Measurements from ENCODE around the gene CDH10. TPM values are rescaled to one million over a fixed set of nuclear protein-coding genes. Genes with fewer than 3 reads are reported as not detected.

The CDH10 gene
- total RNA-seq, 4 donors from 2014 or later: 1.2 TPM; not detected in 3

- peaks cover 0 to 5% (median 0%) of the 10 kb centered on the region in 4 donors for H3K4me1 ChIP-seq
- no peak overlapping the region for H3K4me3 ChIP-seq
- no peaks in the 10 kb centered on the region for H3K36me3 ChIP-seq
- TF ChIP-seq EP300 (IDR thresholded peaks at IDR 0.05) (no peak), POLR2A (IDR thresholded peaks at IDR 0.05) (no peak)
- TF ChIP-seq, protein P1, sequence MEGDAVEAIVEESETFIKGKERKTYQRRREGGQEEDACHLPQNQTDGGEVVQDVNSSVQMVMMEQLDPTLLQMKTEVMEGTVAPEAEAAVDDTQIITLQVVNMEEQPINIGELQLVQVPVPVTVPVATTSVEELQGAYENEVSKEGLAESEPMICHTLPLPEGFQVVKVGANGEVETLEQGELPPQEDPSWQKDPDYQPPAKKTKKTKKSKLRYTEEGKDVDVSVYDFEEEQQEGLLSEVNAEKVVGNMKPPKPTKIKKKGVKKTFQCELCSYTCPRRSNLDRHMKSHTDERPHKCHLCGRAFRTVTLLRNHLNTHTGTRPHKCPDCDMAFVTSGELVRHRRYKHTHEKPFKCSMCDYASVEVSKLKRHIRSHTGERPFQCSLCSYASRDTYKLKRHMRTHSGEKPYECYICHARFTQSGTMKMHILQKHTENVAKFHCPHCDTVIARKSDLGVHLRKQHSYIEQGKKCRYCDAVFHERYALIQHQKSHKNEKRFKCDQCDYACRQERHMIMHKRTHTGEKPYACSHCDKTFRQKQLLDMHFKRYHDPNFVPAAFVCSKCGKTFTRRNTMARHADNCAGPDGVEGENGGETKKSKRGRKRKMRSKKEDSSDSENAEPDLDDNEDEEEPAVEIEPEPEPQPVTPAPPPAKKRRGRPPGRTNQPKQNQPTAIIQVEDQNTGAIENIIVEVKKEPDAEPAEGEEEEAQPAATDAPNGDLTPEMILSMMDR (IDR thresholded peaks at IDR 0.05): no peak
- H3K9me3 ChIP-seq: peaks cover 0 to 6% (median 0%) of the 10 kb centered on the region in 4 donors
- no peak overlapping the region for H3K27ac ChIP-seq
- no peak for DNase-seq (ENCODE audit: low spot score in 2 of 2)
- 89 to 90% methylated on average over 3 of the region's 3 CpGs for WGBS, 2 donors
- H3K27me3 ChIP-seq: no peaks in the 10 kb centered on the region
Observed at GRCh38 chr5:24492229-24492628, 152.5 kb downstream of the CDH10 start.

GRCh38 chr5:24491490-24491889 is 153.3 kb downstream of the CDH10 start:
- WGBS, 2 donors: 64 to 68% methylated on average over 3 of the region's 3 CpGs
- TF ChIP-seq, protein P1 (IDR thresholded peaks at IDR 0.05): no peak
- no peak for TF ChIP-seq POLR2A (IDR thresholded peaks at IDR 0.05)
- TF ChIP-seq EP300 (IDR thresholded peaks at IDR 0.05): no peak
- H3K9me3 ChIP-seq: peaks cover 0 to 6% (median 0%) of the 10 kb centered on the region in 4 donors

DNA sequence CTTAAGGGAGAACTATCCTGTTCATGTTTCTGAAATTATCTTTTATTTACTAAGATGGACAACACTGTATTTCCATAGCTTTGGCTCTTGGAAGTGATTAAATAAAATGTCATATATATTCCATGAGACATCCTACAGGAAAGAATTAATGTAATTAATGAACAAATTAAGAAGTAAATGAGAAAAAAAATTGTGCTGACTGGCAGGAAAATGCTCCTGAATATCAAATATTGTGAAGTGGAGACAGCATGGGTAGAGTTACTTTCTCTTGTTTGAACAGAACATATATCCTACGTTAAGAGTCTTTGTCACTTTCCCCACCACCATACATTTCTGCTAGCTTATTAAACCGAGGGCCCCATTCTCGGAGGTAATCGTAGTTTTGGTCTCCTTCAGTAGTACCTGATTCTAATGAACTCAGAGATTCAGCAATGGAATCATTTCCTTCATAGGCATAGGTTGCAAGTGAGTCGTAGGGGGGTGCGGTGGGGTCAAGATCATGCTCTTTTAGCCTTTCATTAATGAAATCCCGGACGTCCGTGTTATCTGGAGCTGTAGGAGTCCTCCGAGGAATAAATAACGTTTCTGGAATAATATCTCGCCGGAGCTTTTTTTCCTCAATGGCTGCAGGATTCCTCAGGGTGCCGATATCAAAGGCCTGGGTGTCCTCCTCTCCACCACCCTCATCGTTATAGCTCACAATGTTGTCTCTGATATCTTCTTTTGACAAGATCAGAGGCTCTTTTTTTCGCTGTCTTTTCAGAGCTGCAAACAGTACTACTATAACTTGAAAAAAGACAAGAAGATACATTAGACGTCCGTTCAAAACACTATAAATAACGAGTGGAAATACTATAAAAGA is 157.2 kb downstream of the CDH10 start:
- H3K27ac ChIP-seq: no peak overlapping the region
- WGBS, 2 donors: 68 to 69% methylated on average over 19 of the region's 19 CpGs
- no peaks in the 10 kb centered on the region for H3K9me3 ChIP-seq
- no peak overlapping the region for H3K4me3 ChIP-seq
- H3K27me3 ChIP-seq: no peaks in the 10 kb centered on the region
- no peaks in the 10 kb centered on the region for H3K4me1 ChIP-seq
- H3K36me3 ChIP-seq: no peaks in the 10 kb centered on the region
- no peak for DNase-seq (ENCODE audit: low spot score in 2 of 2)
- TF ChIP-seq EP300 (IDR thresholded peaks at IDR 0.05): no peak
- TF ChIP-seq POLR2A (IDR thresholded peaks at IDR 0.05): no peak
- TF ChIP-seq, protein P1 (IDR thresholded peaks at IDR 0.05): no peak

More at GRCh38 chr5:24491490-24491889, 153.3 kb downstream of the CDH10 start:
- no peak overlapping the region for H3K27ac ChIP-seq
- no peaks in the 10 kb centered on the region for H3K36me3 ChIP-seq
- no peaks in the 10 kb centered on the region for H3K27me3 ChIP-seq
- no peak for DNase-seq (ENCODE audit: low spot score in 2 of 2)
- H3K4me3 ChIP-seq: no peak overlapping the region
- H3K4me1 ChIP-seq: no peaks in the 10 kb centered on the region

- no peak for TF ChIP-seq EP300 (IDR thresholded peaks at IDR 0.05)
- TF ChIP-seq, protein P1 (IDR thresholded peaks at IDR 0.05): no peak
- no peak for TF ChIP-seq POLR2A (IDR thresholded peaks at IDR 0.05)
Observed at GRCh38 chr5:24480952-24481351, 163.8 kb downstream of the CDH10 start.

DNA sequence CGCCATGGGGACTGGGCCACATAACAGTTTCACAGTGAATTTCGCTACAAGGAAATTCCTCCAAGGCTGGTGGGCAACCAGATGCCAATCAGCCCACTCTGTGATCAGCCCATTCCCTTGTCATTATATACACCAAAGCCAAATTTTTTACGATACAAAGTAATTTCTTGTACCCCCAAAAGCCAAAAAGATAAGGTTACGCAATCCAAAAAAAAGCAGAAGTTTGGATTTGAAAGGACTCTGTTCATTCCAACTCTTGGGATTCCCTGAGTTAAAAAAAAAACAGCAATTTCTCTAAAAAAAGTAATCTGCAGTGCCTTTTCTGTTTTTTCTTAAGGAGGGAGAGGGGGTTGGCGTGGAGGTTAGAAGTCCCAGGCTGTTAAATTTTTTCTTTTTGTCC is 166.8 kb downstream of the CDH10 start:
- no peak overlapping the region for H3K27ac ChIP-seq
- no peaks in the 10 kb centered on the region for H3K27me3 ChIP-seq
- DNase-seq (ENCODE audit: low spot score in 2 of 2): no peak
- H3K4me3 ChIP-seq: no peak overlapping the region
- no peaks in the 10 kb centered on the region for H3K9me3 ChIP-seq
- no peaks in the 10 kb centered on the region for H3K4me1 ChIP-seq
- WGBS, 2 donors: 85 to 90% methylated on average over 5 of the region's 5 CpGs
- TF ChIP-seq EP300 (IDR thresholded peaks at IDR 0.05): no peak
- no peak for TF ChIP-seq POLR2A (IDR thresholded peaks at IDR 0.05)
- TF ChIP-seq, protein P1 (IDR thresholded peaks at IDR 0.05): no peak
- H3K36me3 ChIP-seq: no peaks in the 10 kb centered on the region

More at GRCh38 chr5:24480952-24481351, 163.8 kb downstream of the CDH10 start:
- H3K36me3 ChIP-seq: no peaks in the 10 kb centered on the region
- H3K4me1 ChIP-seq: no peaks in the 10 kb centered on the region
- no peak overlapping the region for H3K4me3 ChIP-seq
- H3K27me3 ChIP-seq: no peaks in the 10 kb centered on the region
- H3K27ac ChIP-seq: no peak overlapping the region
- no peaks in the 10 kb centered on the region for H3K9me3 ChIP-seq
- DNase-seq (ENCODE audit: low spot score in 2 of 2): no peak

All from tibial nerve (tissue), 4 donors.